Smooth muscle cell (in vitro differentiated cells): ENCODE results near the gene SEMA3D. TPM values are rescaled to one million over a fixed set of nuclear protein-coding genes. Genes with fewer than 3 reads are reported as not detected.

Experiments
- DNase-seq: peaks from one replicate; lab custom pipeline; 2025; ENCODE audit not compliant: unreplicated experiment; lab: John Stamatoyannopoulos, UW
- H2AFZ ChIP-seq: fragments of 200-600 bp; sonication (generic); 2 replicates; pipeline ENCODE4 v1.6.0; 2016; ENCODE audit warnings: antibody characterized with exemption, low read depth, mild to moderate bottlenecking
- H3F3A ChIP-seq: fragments of 200-600 bp; sonication (generic); 2 replicates; pipeline ENCODE4 v1.6.0; 2017; ENCODE audit warnings: antibody characterized with exemption, low read depth
- H3K27ac ChIP-seq: fragments of 200-600 bp; sonication (generic); 2 replicates; pipeline ENCODE4 v1.5.1; 2016; ENCODE audit warnings: low read depth, mild to moderate bottlenecking
- H3K27me3 ChIP-seq: fragments of 200-600 bp; sonication (generic); 2 replicates; pipeline ENCODE4 v1.6.1; 2016; ENCODE audit warnings: low read depth, mild to moderate bottlenecking
- H3K36me3 ChIP-seq: fragments of 200-600 bp; sonication (generic); 2 replicates; pipeline ENCODE4 v1.5.1; 2016; ENCODE audit warnings: low read depth
- H3K4me1 ChIP-seq: fragments of 200-600 bp; sonication (generic); 2 replicates; pipeline ENCODE4 v1.5.1; 2016; ENCODE audit warnings: low read depth
- H3K4me2 ChIP-seq: fragments of 200-600 bp; sonication (generic); 2 replicates; pipeline ENCODE4 v1.6.0; 2016; ENCODE audit warnings: mild to moderate bottlenecking
- H3K4me3 ChIP-seq: fragments of 200-600 bp; sonication (generic); 2 replicates; pipeline ENCODE4 v1.5.1; 2016; ENCODE audit warnings: mild to moderate bottlenecking
- H3K79me2 ChIP-seq: fragments of 200-600 bp; sonication (generic); 2 replicates; pipeline ENCODE4 v1.6.0; 2016; ENCODE audit warnings: low read depth, mild to moderate bottlenecking
- H3K9ac ChIP-seq: fragments of 200-600 bp; sonication (generic); 2 replicates; pipeline ENCODE4 v1.6.0; 2016; ENCODE audit warnings: low read depth
- H3K9me3 ChIP-seq: fragments of 200-600 bp; sonication (generic); replicated peaks from 2 replicates; pipeline ENCODE4 v1.5.1; 2016; ENCODE audit warnings: low read depth
- H4K20me1 ChIP-seq: fragments of 200-600 bp; sonication (generic); 2 replicates; pipeline ENCODE4 v1.6.0; 2016; ENCODE audit warnings: low read depth
- WGBS: methylation state at CpG from one replicate; pipeline ENCODE4 v1.1.7; 2016; ENCODE audit warnings: low lambda C conversion rate; 5-methylcytosine and 5-hydroxymethylcytosine counted together
- polyA plus RNA-seq: library from polyadenylated mRNA; unstranded; fragments of >200 nt; fragmentation: Nextera tagmentation; extraction: Ambion mirVana; gene quantifications from 2 replicates; pipeline ENCODE4 v1.2.1, GENCODE V29; 2016
- total RNA-seq: library from RNA; depleted of rRNA; stranded (reverse); fragments of >200 nt; gene quantifications from 2 replicates; pipeline ENCODE4 v1.2.3, GENCODE V29; 2014
- TF ChIP-seq, protein P1 (sequence below): fragments of 200-600 bp; sonication (generic); IDR thresholded peaks from 2 replicates; pipeline ENCODE4 v1.5.1; 2017; ENCODE audit warnings: borderline replicate concordance, mild to moderate bottlenecking, antibody characterized with exemption; ENCODE audit not compliant: insufficient read depth, poor library complexity, severe bottlenecking

The SEMA3D gene
- total and polyA plus RNA-seq, 2 experiments from 2014 or later: 9.8 to 106 TPM

- no peak overlapping the region for H3K4me3 ChIP-seq
- TF ChIP-seq, protein P1, sequence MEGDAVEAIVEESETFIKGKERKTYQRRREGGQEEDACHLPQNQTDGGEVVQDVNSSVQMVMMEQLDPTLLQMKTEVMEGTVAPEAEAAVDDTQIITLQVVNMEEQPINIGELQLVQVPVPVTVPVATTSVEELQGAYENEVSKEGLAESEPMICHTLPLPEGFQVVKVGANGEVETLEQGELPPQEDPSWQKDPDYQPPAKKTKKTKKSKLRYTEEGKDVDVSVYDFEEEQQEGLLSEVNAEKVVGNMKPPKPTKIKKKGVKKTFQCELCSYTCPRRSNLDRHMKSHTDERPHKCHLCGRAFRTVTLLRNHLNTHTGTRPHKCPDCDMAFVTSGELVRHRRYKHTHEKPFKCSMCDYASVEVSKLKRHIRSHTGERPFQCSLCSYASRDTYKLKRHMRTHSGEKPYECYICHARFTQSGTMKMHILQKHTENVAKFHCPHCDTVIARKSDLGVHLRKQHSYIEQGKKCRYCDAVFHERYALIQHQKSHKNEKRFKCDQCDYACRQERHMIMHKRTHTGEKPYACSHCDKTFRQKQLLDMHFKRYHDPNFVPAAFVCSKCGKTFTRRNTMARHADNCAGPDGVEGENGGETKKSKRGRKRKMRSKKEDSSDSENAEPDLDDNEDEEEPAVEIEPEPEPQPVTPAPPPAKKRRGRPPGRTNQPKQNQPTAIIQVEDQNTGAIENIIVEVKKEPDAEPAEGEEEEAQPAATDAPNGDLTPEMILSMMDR: no peak
- H3K79me2 ChIP-seq: no peaks in the 10 kb centered on the region
- no peak for DNase-seq
- H3K27me3 ChIP-seq: no peaks in the 10 kb centered on the region
- H4K20me1 ChIP-seq: no peaks in the 10 kb centered on the region
- no peak overlapping the region for H3K9ac ChIP-seq
- H3K4me2 ChIP-seq: no peak overlapping the region
- no peaks in the 10 kb centered on the region for H3K36me3 ChIP-seq
- H2AFZ ChIP-seq: no peak overlapping the region
- H3F3A ChIP-seq: no peaks in the 10 kb centered on the region
- no peaks in the 10 kb centered on the region for H3K4me1 ChIP-seq
- 85% methylated on average over 1 of the region's 1 CpG for WGBS
- H3K9me3 ChIP-seq: no peaks in the 10 kb centered on the region
- no peak overlapping the region for H3K27ac ChIP-seq
Measured at GRCh38 chr7:85144771-85145170, 42.1 kb downstream of the SEMA3D start.

DNA sequence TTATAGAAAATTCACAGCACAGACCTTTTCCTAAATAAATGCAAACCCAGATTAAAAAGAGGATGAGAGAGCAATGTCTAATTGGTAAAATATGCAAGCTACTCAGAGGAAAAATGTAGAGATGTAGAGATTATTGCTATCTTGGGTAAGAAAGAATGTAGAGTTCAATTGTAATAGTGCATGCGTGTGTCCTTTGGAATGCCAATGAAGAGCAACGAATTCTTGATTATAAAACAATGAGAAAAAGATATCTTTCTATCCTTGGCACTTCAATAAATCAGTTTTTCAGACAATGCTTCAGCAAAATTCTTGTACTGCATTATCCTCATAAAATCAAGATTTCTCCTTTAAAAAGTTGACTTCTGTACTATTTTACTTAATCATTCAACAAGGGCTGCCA, 50.9 kb downstream of the SEMA3D start:
- no peak overlapping the region for H3K4me3 ChIP-seq
- H2AFZ ChIP-seq: no peak overlapping the region
- H3K9me3 ChIP-seq: no peaks in the 10 kb centered on the region
- 46% methylated on average over 2 of the region's 2 CpGs for WGBS
- H3K4me2 ChIP-seq: peak overlapping the region; percentile 49
- peaks cover 7% of the 10 kb centered on the region for H3K4me1 ChIP-seq
- no peak for DNase-seq
- H3K79me2 ChIP-seq: no peaks in the 10 kb centered on the region
- no peak overlapping the region for H3K9ac ChIP-seq
- TF ChIP-seq, protein P1: no peak
- H4K20me1 ChIP-seq: no peaks in the 10 kb centered on the region
- no peaks in the 10 kb centered on the region for H3K36me3 ChIP-seq
- H3K27me3 ChIP-seq: no peaks in the 10 kb centered on the region
- no peaks in the 10 kb centered on the region for H3F3A ChIP-seq
- peak overlapping the region; percentile 12 for H3K27ac ChIP-seq

GRCh38 chr7:85133560-85133959, 53.3 kb downstream of the SEMA3D start:
- H3K36me3 ChIP-seq: no peaks in the 10 kb centered on the region
- H3K4me3 ChIP-seq: no peak overlapping the region
- 87% methylated on average over 1 of the region's 1 CpG for WGBS
- H3K4me2 ChIP-seq: no peak overlapping the region
- H3F3A ChIP-seq: no peaks in the 10 kb centered on the region
- H4K20me1 ChIP-seq: no peaks in the 10 kb centered on the region
- no peaks in the 10 kb centered on the region for H3K27me3 ChIP-seq
- no peaks in the 10 kb centered on the region for H3K9me3 ChIP-seq
- H3K4me1 ChIP-seq: peaks cover 7% of the 10 kb centered on the region
- H2AFZ ChIP-seq: no peak overlapping the region
- no peaks in the 10 kb centered on the region for H3K79me2 ChIP-seq
- H3K9ac ChIP-seq: no peak overlapping the region
- TF ChIP-seq, protein P1: no peak
- no peak for DNase-seq
- H3K27ac ChIP-seq: no peak overlapping the region

GRCh38 chr7:85133006-85133405, 53.9 kb downstream of the SEMA3D start:
- TF ChIP-seq, protein P1: no peak
- WGBS: 89% methylated on average over 2 of the region's 2 CpGs
- Histone ChIP-seq H3K79me2 (no peaks in the 10 kb centered on the region), H3K4me2 (no peak overlapping the region), H3F3A (no peaks in the 10 kb centered on the region), H3K4me3 (no peak overlapping the region), H3K27ac (no peak overlapping the region), H3K9me3 (no peaks in the 10 kb centered on the region), H4K20me1 (no peaks in the 10 kb centered on the region), H3K9ac (no peak overlapping the region), H3K4me1 (peaks cover 7% of the 10 kb centered on the region), H2AFZ (no peak overlapping the region), H3K36me3 (no peaks in the 10 kb centered on the region), H3K27me3 (no peaks in the 10 kb centered on the region)
- DNase-seq: no peak
